Activated CD8-positive, alpha-beta memory T cell treated with anti-CD3 and anti-CD28 coated beads for 4 hours (primary cell): Measurements from ENCODE around the gene IL20RA.

Experiments
- DNase-seq, 2 donors: peaks; one replicate each; pipeline ENCODE4 v3.0.0-alpha.2; 2020; ENCODE audit warnings: low read depth in 2 of 2

IL20RA gene

DNA sequence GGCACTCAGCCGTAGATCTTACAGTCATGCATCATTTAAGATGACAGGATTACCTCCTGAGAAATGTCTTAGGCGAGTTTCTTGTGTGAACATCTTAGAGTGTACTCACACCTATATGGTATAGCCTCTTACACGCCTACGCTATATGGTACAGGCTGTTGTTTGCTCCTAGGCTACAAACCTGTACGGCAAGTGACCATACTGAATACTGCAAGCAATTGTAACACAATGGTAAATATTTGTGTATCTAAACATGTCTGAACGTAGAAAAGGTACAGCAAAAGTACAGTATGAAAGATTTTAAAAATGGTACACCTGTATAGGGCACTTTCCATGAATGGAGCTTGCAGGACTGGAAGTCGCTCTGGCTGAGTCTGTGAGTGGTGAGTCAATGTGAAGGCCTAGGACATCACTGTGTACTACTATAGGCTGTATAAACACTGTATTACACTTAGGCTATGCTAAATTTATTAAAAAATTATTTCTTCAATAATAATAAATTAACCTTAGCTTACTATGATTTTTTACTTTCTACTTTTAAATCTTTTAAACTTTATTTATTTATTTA is 541 bp upstream of the IL20RA start:
- no peak for DNase-seq

DNA sequence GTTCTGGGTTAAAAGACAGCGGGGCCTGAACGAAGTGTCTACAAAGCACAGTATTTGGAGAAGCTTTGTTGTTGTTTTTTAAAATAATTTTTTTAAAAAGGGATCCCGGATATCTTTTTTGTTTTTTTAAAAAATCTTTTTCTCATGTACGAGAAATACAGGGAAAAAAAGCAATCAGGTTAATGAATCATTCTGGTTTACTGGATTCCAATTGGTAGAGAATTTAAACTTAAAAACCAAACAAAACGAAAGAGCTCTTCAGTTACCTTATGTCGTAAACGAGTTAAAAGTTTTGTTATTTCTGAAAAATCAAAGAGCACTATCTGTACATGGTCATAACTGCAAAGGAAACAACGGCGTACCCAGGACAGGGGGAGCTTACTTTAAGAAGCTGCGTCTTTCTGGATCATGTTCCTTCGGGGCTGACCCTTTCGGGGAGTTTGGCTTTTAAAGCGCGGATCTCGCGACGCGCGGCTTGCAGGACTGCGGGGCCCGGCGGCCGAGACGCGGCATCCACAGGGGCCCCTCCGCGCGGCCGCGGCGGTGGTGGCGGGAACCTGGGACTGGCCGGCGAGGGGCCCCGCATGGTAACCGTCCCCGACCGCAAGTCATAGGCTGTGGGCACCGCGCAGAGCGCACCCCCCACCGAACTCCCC is 927 bp downstream of the IL20RA start:
- no peak for DNase-seq

DNA sequence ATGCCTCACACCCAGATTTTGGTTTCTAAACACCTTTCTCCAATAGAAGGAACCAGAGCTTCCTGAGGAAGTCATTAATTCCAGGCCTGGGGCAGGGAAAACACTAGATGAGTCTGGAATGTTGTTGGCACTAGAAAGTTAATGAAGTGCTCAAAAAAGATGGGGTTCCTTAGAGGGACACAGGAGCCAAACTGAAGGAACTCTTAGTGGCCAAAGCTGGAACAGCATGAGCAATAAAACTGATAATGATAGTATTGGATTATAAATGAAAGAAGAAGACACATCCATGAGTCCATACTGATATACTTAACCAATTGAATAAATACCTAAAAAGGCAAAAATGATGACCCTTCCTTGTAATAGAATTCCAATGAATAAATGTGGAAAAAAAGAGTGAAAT is 4.4 kb downstream of the IL20RA start:
- no peak for DNase-seq

DNA sequence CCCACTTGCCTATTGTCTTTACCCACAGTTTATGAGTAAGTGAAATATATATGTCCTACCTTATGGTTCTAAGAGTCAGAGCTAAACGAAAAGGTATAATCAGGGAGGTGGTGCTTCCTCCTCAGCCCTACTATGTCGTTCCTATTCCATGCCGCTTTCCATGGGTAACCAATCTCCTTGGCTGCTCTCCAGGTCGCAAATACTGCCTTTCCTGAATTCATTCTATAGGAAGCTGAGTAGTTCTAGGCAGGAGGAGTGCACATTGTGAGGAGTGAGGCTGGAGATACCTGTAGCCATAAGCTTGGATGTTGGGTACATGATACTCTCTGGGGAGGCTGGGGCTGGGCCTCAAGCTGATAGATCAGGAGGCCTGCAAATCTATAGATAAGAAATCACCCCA is 5.8 kb downstream of the IL20RA start:
- no peak for DNase-seq

DNA sequence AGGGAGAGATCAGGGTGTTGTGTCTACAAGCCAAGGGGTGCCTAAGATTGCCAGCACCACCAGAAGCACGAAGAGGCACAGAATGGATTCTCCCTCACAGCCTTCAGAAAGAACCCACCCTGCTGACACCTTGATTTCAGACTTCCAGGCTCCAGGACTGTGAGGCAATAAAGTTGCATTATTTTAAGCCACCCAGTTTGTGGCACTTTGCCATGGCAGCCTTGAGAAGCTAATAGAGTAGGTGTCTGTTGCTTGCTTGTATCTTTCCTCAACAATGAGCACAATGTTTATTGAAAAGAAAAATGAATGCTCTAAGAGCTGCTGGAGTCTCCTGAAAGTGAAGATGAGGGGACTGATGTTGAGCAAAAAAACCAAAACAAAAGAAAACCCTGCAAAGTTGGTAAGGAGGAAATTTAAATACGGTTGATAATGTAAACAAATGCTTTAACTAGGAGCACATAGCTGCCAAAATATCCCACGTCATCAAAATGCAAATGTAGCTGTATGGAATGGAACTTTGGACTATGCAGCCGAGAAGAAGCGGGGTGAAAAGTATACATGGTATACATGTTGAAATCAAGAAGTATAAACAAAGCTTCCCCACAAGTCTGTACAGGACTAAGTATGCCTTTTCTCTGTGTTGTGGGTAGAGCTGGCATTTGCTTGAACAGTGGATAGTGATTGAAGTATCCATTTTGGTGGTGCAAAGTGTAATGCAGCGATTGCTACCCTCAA is 8.0 kb downstream of the IL20RA start:
- DNase-seq = no peak

DNA sequence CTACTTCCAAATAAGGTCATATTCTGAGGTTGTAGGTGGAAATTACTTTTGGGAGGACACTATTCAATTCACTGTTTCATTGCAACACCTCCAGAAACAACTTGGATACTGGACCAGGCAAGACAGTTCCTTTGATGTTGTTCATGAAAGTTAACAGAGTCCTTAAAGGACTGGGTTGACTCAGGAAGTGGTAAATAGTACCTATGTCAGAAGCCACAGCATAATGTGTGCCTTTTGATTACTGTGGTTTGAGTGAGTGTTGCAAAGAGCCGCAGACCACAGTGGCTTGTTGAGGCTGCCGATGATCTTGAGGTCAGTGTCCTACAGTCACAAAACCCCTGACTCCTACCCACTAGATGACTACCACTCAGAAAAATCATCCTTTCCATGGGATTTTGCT is 10.9 kb downstream of the IL20RA start:
- DNase-seq = peak; percentile 13 to 25

DNA sequence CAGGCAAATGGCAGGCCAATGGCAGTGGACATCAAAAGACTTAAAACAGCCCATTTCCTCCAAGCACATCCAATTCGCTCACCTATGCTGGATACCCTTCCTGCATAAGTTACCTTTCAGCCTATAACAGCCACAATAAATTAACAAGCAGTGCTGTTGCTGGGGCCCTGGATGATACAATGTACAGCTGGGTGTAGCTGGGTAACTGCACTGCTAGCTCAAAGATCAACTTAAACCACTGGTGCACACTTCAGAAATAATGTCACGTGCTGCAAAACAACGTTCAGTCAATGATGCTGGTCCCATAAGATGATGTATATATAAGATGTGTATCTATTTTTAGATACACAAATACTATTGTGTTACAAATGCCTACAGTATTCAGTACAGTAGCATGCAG is 13.6 kb downstream of the IL20RA start:
- DNase-seq = no peak

DNA sequence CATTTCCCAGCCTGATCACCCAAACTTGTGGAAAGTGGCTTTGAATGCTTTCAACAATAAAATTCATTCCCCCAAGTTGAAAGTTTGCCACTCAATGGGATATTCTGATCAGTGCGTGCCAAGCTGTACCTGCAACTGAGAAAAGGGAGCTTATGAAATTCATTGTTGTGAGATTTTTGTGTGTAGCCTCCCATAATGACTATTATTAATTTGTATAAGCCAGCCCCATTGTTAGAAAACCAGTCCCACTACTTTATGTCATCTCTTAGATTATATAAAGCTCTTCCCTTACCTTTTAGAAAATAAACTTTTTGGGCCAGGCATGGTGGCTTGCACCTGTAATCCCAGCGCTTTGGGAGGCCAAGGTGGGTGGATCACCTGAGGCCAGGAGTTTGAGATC is 15.9 kb downstream of the IL20RA start:
- no peak for DNase-seq

DNA sequence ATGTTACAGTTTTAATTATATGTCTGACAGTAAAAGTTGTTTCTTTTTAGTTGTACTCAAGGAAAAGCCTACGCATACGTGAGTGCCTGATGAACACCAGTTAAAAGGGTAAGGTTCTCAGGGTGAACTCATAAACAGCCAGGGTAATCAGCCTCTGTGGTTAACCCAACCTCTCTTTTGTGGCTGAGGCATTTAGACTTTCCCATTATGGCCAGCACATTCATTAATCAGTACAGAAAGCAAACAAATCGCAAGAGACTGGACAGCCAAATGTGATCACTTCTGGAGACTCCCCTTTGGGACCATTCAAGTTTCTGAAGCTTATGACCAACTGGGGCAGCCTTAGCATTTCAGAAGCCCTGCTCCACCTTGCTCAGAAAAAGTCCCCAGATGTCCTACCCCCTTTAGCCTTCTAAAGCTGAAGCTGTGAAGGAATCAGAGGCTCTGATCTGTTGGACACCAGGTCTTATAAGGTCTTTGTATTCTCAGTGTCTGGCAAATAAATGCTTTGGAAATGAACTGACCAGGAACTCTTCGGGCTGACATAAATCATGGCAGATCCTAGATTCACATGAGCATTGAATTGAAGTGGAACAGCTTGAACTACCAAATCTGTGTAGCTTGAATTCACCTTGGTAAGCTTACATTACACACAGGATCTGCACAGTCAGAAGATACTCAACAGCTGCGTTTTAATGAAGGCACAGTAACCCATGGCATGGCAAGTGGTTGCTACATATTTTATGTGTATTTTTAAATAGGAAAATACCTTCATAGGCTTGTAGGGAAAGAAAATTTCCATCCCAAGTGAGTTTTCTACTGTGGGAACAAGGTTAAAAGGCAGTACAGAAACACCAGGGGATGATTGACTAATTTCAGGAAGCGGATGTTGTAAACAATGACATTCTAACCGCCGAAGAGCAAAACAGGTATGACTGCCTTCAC is 18.7 kb downstream of the IL20RA start:
- no peak for DNase-seq

DNA sequence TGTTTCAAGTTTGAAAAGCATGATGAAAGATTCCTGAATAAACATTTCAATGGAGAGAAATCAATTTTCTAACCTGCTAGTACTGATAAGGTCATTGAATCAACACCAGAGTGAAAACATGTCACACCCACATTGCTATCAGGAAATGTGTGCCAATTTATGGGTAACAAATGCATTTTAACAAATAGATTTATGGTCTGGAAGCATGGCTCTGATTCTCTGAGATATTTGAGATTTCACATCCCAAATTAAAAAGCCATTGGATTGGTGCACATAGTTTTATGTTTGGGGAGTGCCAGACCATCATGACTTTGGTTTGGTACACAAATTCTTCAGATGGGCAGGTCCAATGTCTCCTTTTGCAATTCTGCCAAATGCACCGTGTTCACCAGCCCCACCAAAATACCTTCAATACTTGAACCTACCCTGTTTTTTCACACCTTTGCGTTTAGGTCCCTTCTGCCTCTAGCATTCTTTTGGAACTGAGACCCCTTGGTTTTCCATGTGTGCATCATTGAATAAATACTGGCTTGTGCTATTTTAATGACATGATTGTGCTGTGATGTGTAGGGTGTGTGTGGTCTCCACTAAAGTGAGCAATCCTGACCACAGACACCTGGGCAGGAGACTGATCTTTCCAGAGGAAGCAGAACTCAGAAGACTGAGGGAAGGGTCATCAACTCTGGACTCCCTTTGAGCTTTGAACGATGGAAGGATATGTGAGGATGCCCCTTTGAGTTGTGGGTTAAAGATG is 20.4 kb downstream of the IL20RA start:
- no peak for DNase-seq

DNA sequence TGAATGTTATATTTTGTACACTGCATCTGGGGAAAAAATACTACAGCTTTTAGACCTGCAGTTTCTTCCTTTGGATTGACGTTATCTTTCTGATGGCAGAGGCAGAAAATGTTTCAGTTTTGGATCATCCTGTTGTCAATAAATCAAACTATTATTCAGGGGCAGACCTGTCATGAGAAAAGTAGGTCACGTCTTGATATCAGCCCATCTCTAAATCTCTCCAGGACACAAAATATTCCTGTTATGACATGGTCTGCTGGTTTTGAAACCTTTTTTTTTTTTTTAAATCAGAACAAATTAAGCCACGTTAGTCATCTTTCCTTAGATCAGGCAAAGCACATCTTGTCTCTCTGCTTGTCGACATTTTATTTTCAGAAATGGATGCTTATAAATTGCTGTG is 24.0 kb downstream of the IL20RA start:
- no peak for DNase-seq

DNA sequence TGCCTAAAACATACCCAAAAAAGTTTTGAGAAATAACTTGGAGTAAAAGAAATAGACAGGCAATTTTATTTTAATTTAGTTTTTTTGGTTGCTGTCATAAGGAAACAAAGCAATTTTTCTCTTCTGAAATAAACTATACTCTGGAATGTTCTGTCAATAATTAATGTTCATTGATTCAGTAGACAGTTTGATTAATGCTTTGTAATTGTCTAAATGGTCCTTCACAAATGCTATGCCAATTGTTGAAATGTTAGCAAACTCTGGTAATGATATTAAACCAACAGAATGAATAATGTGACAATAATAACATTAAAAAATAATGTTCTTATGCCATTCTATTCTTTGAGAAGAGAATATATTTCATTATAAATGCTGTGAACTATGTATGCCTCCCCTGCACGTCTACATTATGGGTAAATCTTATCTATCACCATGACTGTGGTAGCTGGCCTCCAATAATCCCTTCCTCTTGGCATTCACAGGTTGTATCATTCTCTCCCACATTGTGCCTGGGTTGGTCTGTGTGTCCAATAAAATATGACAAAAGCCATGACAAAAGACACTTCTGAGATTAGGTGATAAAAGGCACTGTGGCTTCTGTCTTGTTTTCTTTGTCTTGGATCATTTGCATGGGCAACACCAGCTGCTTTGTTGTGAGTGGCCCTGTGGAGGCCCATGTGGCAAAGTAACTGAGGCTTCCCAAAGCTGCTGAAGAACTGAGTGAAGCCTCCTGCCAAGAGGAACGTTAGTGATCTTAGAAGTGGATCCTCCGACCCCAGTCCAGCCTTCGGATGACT is 25.1 kb downstream of the IL20RA start:
- no peak for DNase-seq

DNA sequence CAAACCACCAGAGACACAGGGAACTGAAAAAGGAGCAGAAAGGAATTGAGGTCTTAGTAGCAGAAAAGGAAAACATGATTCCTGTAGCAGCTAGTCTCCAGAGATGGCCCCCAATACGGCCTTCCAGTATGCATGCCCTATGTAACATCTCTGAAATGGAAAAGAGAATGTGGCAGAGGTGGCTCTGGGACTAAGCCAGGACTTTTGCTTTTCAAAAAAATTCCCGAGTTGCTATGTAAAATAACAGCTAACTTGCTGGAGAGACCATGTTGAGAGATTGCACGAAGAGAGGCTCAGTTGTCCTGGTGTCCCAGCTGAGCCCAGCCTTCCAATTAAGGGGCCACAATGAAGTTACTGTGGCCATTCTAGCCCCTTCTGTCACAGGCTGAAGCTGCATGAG is 27.7 kb downstream of the IL20RA start:
- DNase-seq = no peak

DNA sequence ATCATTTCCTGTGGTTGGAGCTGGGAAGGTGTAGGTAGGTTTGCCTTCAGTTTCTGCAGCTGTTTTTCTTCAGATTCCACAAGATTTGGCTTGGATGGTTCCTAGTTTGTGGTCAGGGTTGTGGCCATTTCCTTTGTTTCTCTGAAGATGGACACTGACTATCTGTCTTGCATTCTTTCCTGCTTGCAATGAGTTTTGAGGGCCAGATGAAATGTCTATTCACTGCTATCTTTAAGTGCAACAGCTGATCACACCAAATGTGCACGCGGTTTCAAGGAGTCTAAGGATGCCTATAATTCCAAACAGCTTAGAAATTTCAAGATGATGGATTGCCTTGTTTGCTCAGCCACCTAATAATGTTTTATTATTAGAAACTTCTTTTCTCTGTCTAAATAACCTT is 28.4 kb downstream of the IL20RA start:
- DNase-seq = no peak

DNA sequence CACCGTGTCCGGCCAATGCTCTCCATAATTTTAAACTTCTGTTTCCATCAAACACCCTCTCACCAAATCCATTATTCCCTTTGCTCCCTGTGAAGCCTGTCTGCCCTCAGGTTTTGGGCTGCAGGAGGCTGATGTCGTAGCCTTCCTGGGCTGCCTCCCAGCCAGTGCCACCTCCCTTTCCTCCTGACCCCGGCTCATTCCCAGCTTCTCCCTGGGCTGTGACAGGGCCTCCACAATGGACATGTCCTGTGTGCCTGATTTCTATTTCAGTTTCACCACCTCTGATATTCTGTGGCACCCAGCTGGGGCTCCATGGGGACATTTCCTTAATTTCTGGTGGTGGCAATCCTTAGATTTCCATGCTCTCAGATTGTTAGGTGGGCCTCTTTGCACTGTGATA is 28.8 kb downstream of the IL20RA start:
- no peak for DNase-seq

DNA sequence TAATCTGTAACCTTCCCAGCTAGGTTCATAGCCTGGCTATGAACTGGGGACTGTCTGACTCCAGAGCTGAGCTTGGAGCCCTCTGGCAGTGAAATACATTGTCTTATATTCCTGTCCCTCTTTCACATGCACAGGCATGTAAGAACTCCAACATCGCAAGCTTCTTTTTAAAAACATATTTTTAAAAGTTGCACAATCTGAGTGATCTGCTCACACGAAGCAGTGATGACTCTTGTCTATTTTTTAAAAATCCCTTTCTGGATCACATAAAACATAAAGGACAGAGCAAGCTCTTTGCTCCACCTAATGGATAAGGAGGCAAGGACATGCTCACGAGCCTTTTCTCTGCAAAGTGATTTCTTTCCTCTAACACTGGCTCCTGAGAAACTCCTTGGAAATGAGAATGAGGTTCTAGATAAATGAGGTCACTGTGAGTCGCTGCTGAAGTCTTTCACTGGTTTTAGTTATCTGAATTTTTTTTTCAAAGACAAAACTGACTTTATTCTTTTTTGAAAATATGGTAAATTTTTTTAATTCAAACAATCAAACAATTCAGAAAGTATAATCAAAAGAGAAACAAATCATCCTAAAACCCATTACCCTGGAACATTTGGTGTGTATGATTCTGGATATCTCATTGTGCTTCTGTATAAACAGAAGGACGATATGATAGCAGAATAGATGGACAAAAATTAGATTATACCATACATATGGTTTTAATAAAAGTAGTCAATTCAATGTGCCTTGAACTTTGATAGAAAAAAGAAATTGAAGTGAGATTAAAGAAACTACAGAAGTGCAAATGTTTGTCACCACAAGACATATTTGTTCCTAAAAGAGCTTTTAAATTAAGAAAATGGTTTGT is 30.8 kb downstream of the IL20RA start:
- DNase-seq = no peak

DNA sequence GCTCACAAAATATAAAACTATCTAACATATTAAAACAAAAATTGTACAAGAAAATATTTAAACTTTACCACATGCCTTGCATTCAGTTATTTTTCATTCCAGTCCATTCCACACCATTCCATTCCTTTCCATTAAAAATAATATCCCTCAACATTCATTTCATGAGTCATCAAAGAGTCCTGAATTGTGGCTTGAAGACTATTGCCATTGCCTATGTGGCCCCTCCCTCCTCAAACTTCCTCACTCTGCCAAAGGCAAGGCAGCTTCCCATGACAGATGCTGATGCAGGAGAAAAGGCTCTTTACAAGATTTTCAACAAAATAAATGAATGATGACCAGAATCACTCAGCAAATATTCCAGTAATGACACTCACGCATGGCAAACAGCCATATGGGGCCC is 31.7 kb downstream of the IL20RA start:
- DNase-seq = no peak

DNA sequence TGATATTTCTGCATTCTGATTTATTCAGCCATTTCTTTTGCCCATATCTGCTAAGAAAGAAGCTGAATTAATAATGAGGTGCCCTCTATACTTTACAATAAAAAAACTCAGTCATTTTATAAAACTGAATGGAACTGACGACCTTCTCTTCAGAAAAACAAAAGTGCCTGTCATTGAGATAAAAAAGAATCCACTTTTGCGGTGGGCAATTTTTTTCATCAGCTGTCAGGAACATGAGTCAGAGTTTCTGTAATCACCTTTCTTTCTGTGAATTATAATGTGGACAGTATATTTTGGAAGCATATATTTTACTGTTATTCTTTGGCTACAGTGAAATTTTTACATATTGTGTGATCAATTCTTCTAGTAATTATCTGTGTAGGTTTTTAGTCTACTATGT is 33.4 kb downstream of the IL20RA start:
- DNase-seq = no peak

DNA sequence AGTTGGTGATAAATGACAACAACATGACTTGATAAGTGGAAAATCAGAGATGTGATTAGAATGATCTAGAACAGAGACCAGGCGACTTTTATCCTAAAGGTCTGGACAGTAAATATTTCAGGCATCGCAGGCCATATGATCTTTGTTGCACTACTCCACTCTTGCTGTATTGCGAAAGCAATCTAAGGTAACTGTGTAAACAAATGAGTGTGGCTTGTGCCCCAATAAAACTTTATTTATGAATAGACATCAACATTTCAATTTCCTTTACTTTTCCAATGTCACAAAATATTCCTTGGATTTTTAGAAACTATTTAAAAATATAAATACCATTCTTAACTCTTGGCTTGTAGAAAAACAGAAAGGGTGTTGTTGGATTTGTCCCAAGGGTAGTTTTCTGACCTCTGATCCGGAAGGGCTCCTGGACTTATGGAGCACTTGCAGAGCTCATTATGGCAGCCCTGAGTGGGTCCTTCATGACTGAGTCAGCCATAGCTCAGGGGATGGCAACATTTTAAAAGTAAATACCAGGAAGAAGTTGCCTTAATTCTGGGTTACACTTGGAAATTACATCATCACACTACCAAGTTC is 34.5 kb downstream of the IL20RA start:
- DNase-seq = no peak
